H9 (cell line): ENCODE results near the gene MEIOSIN. TPM values are rescaled to one million over a fixed set of nuclear protein-coding genes. Genes with fewer than 3 reads are reported as not detected.

Experiments used
- DNase-seq: peaks from one replicate; pipeline ENCODE4 v3.0.0-alpha.2; 2017
- H2AFZ ChIP-seq: one replicate; pipeline ENCODE4 v1.6.1; 2013; ENCODE audit warnings: mild to moderate bottlenecking, low read length, control low read depth, moderate library complexity
- H2AK5ac ChIP-seq: 2 replicates; pipeline ENCODE4 v1.6.1; 2013; ENCODE audit warnings: low read length, control low read depth, mixed read lengths; ENCODE audit not compliant: insufficient read length
- H2BK120ac ChIP-seq: one replicate; pipeline ENCODE4 v1.6.1; 2013; ENCODE audit warnings: low read depth, mild to moderate bottlenecking, low read length, control low read depth, inconsistent platforms; ENCODE audit not compliant: poor library complexity, severe bottlenecking
- H2BK12ac ChIP-seq: 2 replicates; pipeline ENCODE4 v1.6.1; 2013; ENCODE audit warnings: low read length, control low read depth, mixed read lengths, low read depth; ENCODE audit not compliant: insufficient read length
- H2BK15ac ChIP-seq: 2 replicates; pipeline ENCODE4 v1.6.1; 2013; ENCODE audit warnings: low read depth, low read length, control low read depth
- H2BK20ac ChIP-seq: one replicate; pipeline ENCODE4 v1.6.1; 2013; ENCODE audit warnings: low read depth, mild to moderate bottlenecking, low read length, control low read depth, inconsistent platforms; ENCODE audit not compliant: poor library complexity, severe bottlenecking
- H2BK5ac ChIP-seq: 2 replicates; pipeline ENCODE4 v1.6.1; 2013; ENCODE audit warnings: low read length, control low read depth, mixed read lengths; ENCODE audit not compliant: insufficient read length
- H3K14ac ChIP-seq: 2 replicates; pipeline ENCODE4 v1.6.1; 2013; ENCODE audit warnings: low read length, control low read depth; ENCODE audit not compliant: insufficient read depth
- H3K18ac ChIP-seq: 2 replicates; pipeline ENCODE4 v1.6.1; 2013; ENCODE audit warnings: low read depth, mild to moderate bottlenecking, mixed read lengths, low read length, control low read depth; ENCODE audit not compliant: insufficient read length
- H3K23ac ChIP-seq: 2 replicates; pipeline ENCODE4 v1.6.1; 2013; ENCODE audit warnings: low read length, control low read depth, mixed read lengths, low read depth; ENCODE audit not compliant: insufficient read length
- H3K23me2 ChIP-seq: 2 replicates; pipeline ENCODE4 v1.6.1; 2013; ENCODE audit warnings: low read depth, mild to moderate bottlenecking, mixed read lengths, low read length, control low read depth; ENCODE audit not compliant: insufficient read length, poor library complexity, severe bottlenecking
- H3K27ac ChIP-seq: 2 replicates; pipeline ENCODE4 v1.5.1; 2013; ENCODE audit warnings: low read length, control low read depth, mixed read lengths, low read depth; ENCODE audit not compliant: insufficient read length
- H3K27me3 ChIP-seq: 2 replicates; pipeline ENCODE4 v1.6.1; 2013; ENCODE audit warnings: low read length, control low read depth, inconsistent platforms; ENCODE audit not compliant: insufficient read depth
- H3K4ac ChIP-seq: 2 replicates; pipeline ENCODE4 v1.6.1; 2013; ENCODE audit warnings: low read depth, mild to moderate bottlenecking, control low read depth, inconsistent platforms, low read length, moderate library complexity
- H3K4me1 ChIP-seq: 2 replicates; pipeline ENCODE4 v1.6.1; 2013; ENCODE audit warnings: low read length, control low read depth, inconsistent platforms; ENCODE audit not compliant: insufficient read depth
- H3K4me2 ChIP-seq: 2 replicates; pipeline ENCODE4 v1.6.1; 2013; ENCODE audit warnings: low read length, control low read depth, mixed read lengths; ENCODE audit not compliant: insufficient read length, insufficient read depth
- H3K56ac ChIP-seq: 2 replicates; pipeline ENCODE4 v1.6.1; 2013; ENCODE audit warnings: low read depth, mild to moderate bottlenecking, mixed read lengths, low read length, control low read depth; ENCODE audit not compliant: insufficient read length
- H3K79me1 ChIP-seq: 2 replicates; pipeline ENCODE4 v1.6.1; 2013; ENCODE audit warnings: low read depth, mild to moderate bottlenecking, moderate library complexity, low read length, control low read depth, inconsistent platforms; ENCODE audit not compliant: insufficient read depth, poor library complexity, severe bottlenecking
- H3K79me2 ChIP-seq: 2 replicates; pipeline ENCODE4 v1.6.1; 2013; ENCODE audit warnings: low read length, control low read depth, inconsistent platforms; ENCODE audit not compliant: insufficient read depth
- H3K9ac ChIP-seq: 2 replicates; pipeline ENCODE4 v1.6.1; 2013; ENCODE audit warnings: low read length, control low read depth, mixed read lengths; ENCODE audit not compliant: insufficient read length; ENCODE audit errors: extremely low read depth
- H3K9me3 ChIP-seq: one replicate; pipeline ENCODE4 v1.6.1; 2013; ENCODE audit warnings: low read depth, low read length, inconsistent platforms; ENCODE audit not compliant: control insufficient read depth
- H3T11ph ChIP-seq: one replicate; pipeline ENCODE4 v1.6.1; 2013; ENCODE audit warnings: mild to moderate bottlenecking, low read length, control low read depth, inconsistent platforms
- H4K20me1 ChIP-seq: one replicate; pipeline ENCODE4 v1.6.1; 2013; ENCODE audit not compliant: control insufficient read depth, insufficient read length, insufficient read depth
- H4K5ac ChIP-seq: 2 replicates; pipeline ENCODE4 v1.6.1; 2013; ENCODE audit warnings: low read depth, mild to moderate bottlenecking, mixed read lengths, low read length, control low read depth; ENCODE audit not compliant: insufficient read length
- H4K8ac ChIP-seq: replicated peaks from 2 replicates; pipeline ENCODE4 v1.6.1; 2013; ENCODE audit warnings: low read length, control low read depth, mixed read lengths, low read depth; ENCODE audit not compliant: insufficient read length
- H4K91ac ChIP-seq: 2 replicates; pipeline ENCODE4 v1.6.1; 2013; ENCODE audit warnings: low read depth, mild to moderate bottlenecking, moderate library complexity, mixed read lengths, low read length, control low read depth; ENCODE audit not compliant: insufficient read length
- H3K27ac Mint-ChIP-seq, 3 experiments: 2 replicates in 2 of 3; 3 replicates in 1 of 3; pipeline ENCODE4 v1.8.0; 2020 to 2021; ENCODE audit warnings: mixed read lengths in 3 of 3, mild to moderate bottlenecking in 1 of 3, moderate library complexity in 1 of 3
- H3K27me3 Mint-ChIP-seq: 2 replicates; pipeline ENCODE4 v1.8.0; 2021; ENCODE audit warnings: low read depth, mild to moderate bottlenecking, moderate library complexity, mixed read lengths
- H3K36me3 Mint-ChIP-seq, 3 experiments: 2 replicates in 2 of 3; 3 replicates in 1 of 3; pipeline ENCODE4 v1.8.0; 2020 to 2021; ENCODE audit warnings: low read depth in 3 of 3, mixed read lengths in 3 of 3; ENCODE audit not compliant: insufficient read depth in 1 of 3
- H3K4me1 Mint-ChIP-seq, 2 experiments: 2 replicates each; pipeline ENCODE4 v1.8.0; 2020; ENCODE audit warnings: mixed read lengths in 2 of 2
- H3K4me3 Mint-ChIP-seq, 2 experiments: 2 replicates in 1 of 2; 3 replicates in 1 of 2; pipeline ENCODE4 v1.8.0; 2020 to 2021; ENCODE audit warnings: mild to moderate bottlenecking in 2 of 2, mixed read lengths in 2 of 2, moderate library complexity in 1 of 2
- H3K9me3 Mint-ChIP-seq, 2 experiments: 2 replicates in 1 of 2; 3 replicates in 1 of 2; pipeline ENCODE4 v1.8.0; 2020; ENCODE audit warnings: mild to moderate bottlenecking in 2 of 2, mixed read lengths in 2 of 2, moderate library complexity in 1 of 2
- CTCF ChIP-seq: fragments of 200-600 bp; sonication (generic); conservative IDR thresholded peaks from 3 replicates; pipeline ENCODE4 v1.8.0; 2021; ENCODE audit warnings: antibody characterized with exemption, mild to moderate bottlenecking
- WGBS: extraction: QIAGEN DNeasy Blood & Tissue Kit; methylation state at CpG from one replicate; pipeline ENCODE4 v1.1.7; 2013; ENCODE audit warnings: missing lambda C conversion rate, low lambda C conversion rate, mixed read lengths; ENCODE audit not compliant: insufficient read length; ENCODE audit errors: extremely low coverage; 5-methylcytosine and 5-hydroxymethylcytosine counted together
- total RNA-seq: library from RNA; stranded (reverse); gene quantifications from 2 replicates; pipeline ENCODE4 v1.2.1, GENCODE V29; 2021

Gene MEIOSIN
- total RNA-seq, 1 experiment from 2014 or later, result not detected

DNA sequence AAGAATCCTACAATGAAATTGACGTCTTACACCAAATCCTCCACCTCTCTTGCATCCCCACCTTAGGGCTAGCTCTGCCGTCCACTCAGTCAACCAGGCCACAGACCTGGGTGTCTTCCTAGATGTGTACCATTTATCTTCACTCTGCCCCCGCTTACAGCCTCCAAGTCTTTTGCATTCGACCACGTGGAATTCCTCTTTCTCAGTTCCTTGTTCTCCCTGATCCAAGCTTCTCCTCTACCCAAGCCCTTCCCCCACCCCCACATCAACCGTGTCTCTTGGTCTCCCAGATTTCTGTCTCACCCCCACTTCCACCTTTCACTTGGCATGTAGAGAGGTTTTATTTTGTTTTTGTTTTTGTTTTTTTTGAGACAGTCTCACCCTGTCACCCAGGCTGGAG lies 60.6 kb downstream of the MEIOSIN start:
- Histone ChIP-seq H2BK15ac (no peak overlapping the region), H2AK5ac (no peak overlapping the region), H3K23me2 (peaks cover 7% of the 10 kb centered on the region), H2BK12ac (no peak overlapping the region), H3T11ph (no peak overlapping the region), H3K79me2 (0 out of 2 replicates have a peak, but pooled peaks cover 3% of the 10 kb centered on the region), H3K27ac (no peak overlapping the region), H3K4me1 (0 out of 2 replicates have a peak, but pooled peaks cover 3% of the 10 kb centered on the region), H2BK5ac (no peak overlapping the region), H3K18ac (no peak overlapping the region), H4K5ac (no peak overlapping the region), H4K91ac (no peak overlapping the region), H3K56ac (no peak overlapping the region), H2AFZ (no peak overlapping the region), H3K9ac (no peak overlapping the region), H3K9me3 (no peaks in the 10 kb centered on the region), H3K79me1 (peaks cover 8% of the 10 kb centered on the region), H3K27me3 (no peaks in the 10 kb centered on the region), H2BK20ac (no peak overlapping the region), H2BK120ac (no peak overlapping the region), H4K20me1 (no peaks in the 10 kb centered on the region), H3K4ac (no peak overlapping the region), H4K8ac (no peak overlapping the region), H3K4me2 (no peak overlapping the region), H3K14ac (no peak overlapping the region), H3K23ac (no peak overlapping the region)
- WGBS, result no CpG with 5 or more reads among the region's 6 CpGs
- H3K27ac Mint-ChIP-seq, result no peak overlapping the region; a peak in 1 of 7 replicates
- DNase-seq, result no peak
- peaks cover 23% of the 10 kb centered on the region for H3K27me3 Mint-ChIP-seq
- peaks cover 9 to 20% (median 19%) of the 10 kb centered on the region in 3 experiments for H3K36me3 Mint-ChIP-seq
- peaks cover 0 to 2% of the 10 kb centered on the region in 2 experiments; a peak in 1 of 5 replicates for H3K9me3 Mint-ChIP-seq
- TF ChIP-seq CTCF, result no peak
- peaks cover 21 to 26% of the 10 kb centered on the region in 2 experiments for H3K4me1 Mint-ChIP-seq
- peak overlapping the region in 1 of 2 experiments; percentile 42; a peak in 1 of 5 replicates for H3K4me3 Mint-ChIP-seq
